GM13977 (cell line): ENCODE measurements around the gene MACROD2.

Experiments
- DNase-seq: peaks from one replicate; pipeline ENCODE4 v3.0.0; 2012; ENCODE audit warnings: low spot score
- in situ Hi-C: fragments of 300-500 bp; cut with MboI; formaldehyde crosslinking; loops from one replicate; pipeline ENCODE4 v1.12.0; 2022; ENCODE audit warnings: low sequenced_read_pairs, low pct_unique_long_range_greater_than_20kb, mixed read lengths, inconsistent platforms; ENCODE audit not compliant: unreplicated experiment
- TF ChIP-seq, protein P1 (sequence below): IDR thresholded peaks from 2 replicates; pipeline ENCODE4 v1.5.1; 2012; ENCODE audit warnings: mild to moderate bottlenecking, control low read depth; ENCODE audit not compliant: insufficient read depth; ENCODE audit errors: extremely low read depth, missing control alignments

The MACROD2 gene

GRCh38 chr20:14715400-14715799 lies 720.1 kb downstream of the MACROD2 start:
- in situ Hi-C loops, result no loop called here
- TF ChIP-seq, protein P1, sequence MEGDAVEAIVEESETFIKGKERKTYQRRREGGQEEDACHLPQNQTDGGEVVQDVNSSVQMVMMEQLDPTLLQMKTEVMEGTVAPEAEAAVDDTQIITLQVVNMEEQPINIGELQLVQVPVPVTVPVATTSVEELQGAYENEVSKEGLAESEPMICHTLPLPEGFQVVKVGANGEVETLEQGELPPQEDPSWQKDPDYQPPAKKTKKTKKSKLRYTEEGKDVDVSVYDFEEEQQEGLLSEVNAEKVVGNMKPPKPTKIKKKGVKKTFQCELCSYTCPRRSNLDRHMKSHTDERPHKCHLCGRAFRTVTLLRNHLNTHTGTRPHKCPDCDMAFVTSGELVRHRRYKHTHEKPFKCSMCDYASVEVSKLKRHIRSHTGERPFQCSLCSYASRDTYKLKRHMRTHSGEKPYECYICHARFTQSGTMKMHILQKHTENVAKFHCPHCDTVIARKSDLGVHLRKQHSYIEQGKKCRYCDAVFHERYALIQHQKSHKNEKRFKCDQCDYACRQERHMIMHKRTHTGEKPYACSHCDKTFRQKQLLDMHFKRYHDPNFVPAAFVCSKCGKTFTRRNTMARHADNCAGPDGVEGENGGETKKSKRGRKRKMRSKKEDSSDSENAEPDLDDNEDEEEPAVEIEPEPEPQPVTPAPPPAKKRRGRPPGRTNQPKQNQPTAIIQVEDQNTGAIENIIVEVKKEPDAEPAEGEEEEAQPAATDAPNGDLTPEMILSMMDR, result no peak
- DNase-seq, result no peak

- DNase-seq, result no peak
- TF ChIP-seq, protein P1, result no peak
- in situ Hi-C loops, result no loop called here
These were observed 721.1 kb downstream of the MACROD2 start for GRCh38 chr20:14716351-14716801.

DNA sequence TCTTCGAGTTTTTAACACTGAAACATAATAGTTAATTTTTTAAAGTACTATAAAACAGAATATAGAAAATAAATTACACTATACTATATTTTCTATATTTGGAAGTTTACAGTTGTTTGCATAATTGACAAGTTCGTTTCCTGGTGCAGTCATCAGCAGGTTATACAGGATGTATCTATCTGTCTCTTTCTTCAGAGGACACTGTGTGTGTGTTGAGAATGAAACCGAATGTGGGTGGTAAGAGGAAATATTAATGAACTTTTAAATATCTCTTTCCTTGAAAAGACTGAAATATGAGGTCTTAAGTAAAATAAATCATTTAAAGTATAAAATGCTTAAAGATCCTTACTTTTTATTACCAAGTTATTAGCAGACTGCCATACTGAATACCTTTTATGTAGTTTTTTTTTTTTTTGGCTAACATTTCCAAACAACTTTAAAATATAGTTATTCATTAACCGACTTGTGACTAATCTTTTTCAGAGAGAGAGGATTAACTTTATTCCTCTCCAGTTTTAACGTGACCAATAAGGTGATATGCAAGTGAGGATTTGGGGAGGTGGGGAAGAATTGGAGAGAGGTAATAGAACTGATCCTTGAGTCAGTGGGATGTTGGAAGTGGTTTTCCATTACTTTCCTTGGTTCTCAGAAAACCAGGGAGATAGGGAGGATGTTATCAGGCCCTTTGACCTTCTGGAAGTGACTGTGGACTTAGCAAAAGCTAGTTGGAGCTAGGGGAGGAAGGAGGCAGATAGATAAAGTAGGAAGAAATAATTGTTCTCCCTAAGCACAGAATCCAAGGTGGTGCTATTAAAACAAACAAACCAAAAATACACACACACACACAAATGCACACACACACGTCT lies 722.1 kb downstream of the MACROD2 start:
- in situ Hi-C loops, result no loop called here
- DNase-seq, result no peak
- TF ChIP-seq, protein P1, result no peak

GRCh38 chr20:14720251-14720650 lies 724.9 kb downstream of the MACROD2 start:
- in situ Hi-C loops, result no loop called here
- TF ChIP-seq, protein P1, result no peak
- no peak for DNase-seq

DNA sequence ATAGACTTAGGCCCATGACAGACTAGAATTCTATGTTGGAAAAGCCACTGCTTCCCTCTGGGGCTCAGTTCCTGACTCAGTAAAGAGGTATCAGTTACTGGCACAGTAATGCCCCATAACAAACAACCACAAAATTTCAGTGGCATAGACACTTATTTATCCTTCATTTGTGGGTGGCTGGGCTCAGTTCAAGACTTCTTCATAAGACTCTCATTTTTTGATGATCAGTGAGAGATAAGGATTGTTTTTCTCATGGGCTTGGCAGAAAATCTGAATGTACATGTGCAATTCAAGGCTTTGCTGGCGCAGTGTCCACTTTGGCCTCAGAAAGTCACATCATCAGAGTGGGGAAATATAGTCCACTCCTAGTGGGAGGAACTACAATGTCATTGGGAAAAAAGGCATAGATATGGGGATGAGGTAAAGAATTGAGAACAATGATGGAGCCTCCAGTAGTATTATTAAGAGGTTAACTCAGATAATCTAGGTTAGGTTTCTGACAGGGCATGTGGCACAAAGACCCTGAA lies 726.7 kb downstream of the MACROD2 start:
- in situ Hi-C loops, result no loop called here
- no peak for DNase-seq
- TF ChIP-seq, protein P1, result no peak

DNA sequence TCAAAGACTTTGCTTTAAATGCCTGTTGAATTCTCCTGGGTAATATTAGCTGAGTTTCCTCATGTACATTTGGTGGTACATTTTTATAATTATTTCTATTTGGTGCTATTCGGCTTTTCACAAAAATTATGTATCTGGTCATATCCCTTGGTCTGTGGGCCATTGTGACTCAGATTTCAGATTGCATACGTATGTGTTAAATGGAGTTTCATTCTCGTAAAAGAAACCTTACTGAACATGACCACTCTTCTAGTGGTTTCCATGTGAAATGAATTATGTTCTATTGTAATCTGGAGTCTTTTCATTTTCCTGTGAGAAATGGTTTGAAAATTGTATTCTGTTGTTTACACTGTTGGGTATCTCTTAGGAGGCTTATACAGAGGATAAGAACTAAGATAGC lies 728.3 kb downstream of the MACROD2 start:
- TF ChIP-seq, protein P1, result no peak
- DNase-seq, result no peak
- in situ Hi-C loops, result no loop called here
